HAP-1 (cell line): ENCODE measurements around the gene ZMYND8.
"Not testable (repeated sequence)": the region's sequence is repeated elsewhere in the genome, so short reads cannot be mapped to it uniquely, and the experiment has no call there.

Experiments used
- DNase-seq, 2 experiments: peaks; one replicate each; pipeline ENCODE4 v3.0.0-alpha.2; 2016 to 2020; ENCODE audit warnings: low spot score in 2 of 2
- H3K27me3 ChIP-seq: fragments of 250-450 bp; sonication (Bioruptor Pico); 2 replicates; pipeline ENCODE4 v1.5.1; 2020; ENCODE audit warnings: low read depth, mild to moderate bottlenecking, moderate library complexity
- H3K36me3 ChIP-seq: fragments of 250-450 bp; sonication (Bioruptor Pico); replicated peaks from 2 replicates; pipeline ENCODE4 v1.5.1; 2020; ENCODE audit warnings: mild to moderate bottlenecking
- H3K4me1 ChIP-seq: fragments of 250-450 bp; sonication (Bioruptor Pico); 2 replicates; pipeline ENCODE4 v1.5.1; 2020; ENCODE audit warnings: mild to moderate bottlenecking
- H3K4me3 ChIP-seq: fragments of 250-450 bp; sonication (Bioruptor Pico); 2 replicates; pipeline ENCODE4 v1.5.1; 2020; ENCODE audit warnings: mild to moderate bottlenecking, moderate library complexity
- H3K9me3 ChIP-seq: fragments of 250-450 bp; sonication (Bioruptor Pico); 2 replicates; pipeline ENCODE4 v1.5.1; 2020; ENCODE audit warnings: mild to moderate bottlenecking, moderate library complexity
- in situ Hi-C: fragments of 300-500 bp; cut with MboI; formaldehyde crosslinking; loops from 3 replicates; pipeline ENCODE4 v1.14.3; 2020; ENCODE audit warnings: low sequenced_read_pairs, inconsistent platforms, mixed read lengths

ZMYND8 gene

GRCh38 chr20:47295129-47295813 lies 61.2 kb downstream of the ZMYND8 start:
- in situ Hi-C loops, result loop anchor here (25.0 kb wide), 1 partner anchor 342 kb away; no protein-coding TSS in a partner anchor
- Histone ChIP-seq H3K4me3 (no peak overlapping the region), H3K4me1 (no peaks in the 10 kb centered on the region), H3K9me3 (no peaks in the 10 kb centered on the region), H3K27me3 (no peaks in the 10 kb centered on the region), H3K36me3 (peaks cover 88% of the 10 kb centered on the region)
- DNase-seq, result no peak

GRCh38 chr20:47293631-47294030 lies 62.9 kb downstream of the ZMYND8 start:
- peaks cover 87% of the 10 kb centered on the region for H3K36me3 ChIP-seq
- in situ Hi-C loops, result loop anchor here (25.0 kb wide), 1 partner anchor 344 kb away; no protein-coding TSS in a partner anchor

DNA sequence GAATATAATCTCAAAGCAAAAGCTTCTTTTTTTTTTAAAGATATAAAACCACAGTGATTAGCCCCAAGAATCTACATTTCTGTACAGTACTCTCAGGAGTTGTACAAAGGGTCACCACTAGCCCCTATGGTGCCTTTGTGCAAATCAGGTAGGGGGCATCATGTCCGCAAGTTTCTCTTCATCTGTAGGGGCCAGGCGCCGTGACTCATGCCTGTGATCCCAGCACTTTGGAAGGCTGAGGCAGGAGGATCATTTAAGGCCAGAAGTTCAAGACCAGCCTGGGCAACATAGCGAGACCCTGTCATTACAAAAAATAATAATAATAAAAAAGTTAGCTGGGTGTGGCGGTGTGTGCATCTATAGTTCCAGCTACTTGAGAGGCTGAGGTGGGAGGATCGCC lies 63.9 kb downstream of the ZMYND8 start:
- H3K27me3 ChIP-seq, result no peaks in the 10 kb centered on the region
- H3K4me3 ChIP-seq, result no peak overlapping the region
- DNase-seq, result no peak
- H3K36me3 ChIP-seq, result peaks cover 86% of the 10 kb centered on the region
- H3K9me3 ChIP-seq, result no peaks in the 10 kb centered on the region
- in situ Hi-C loops, result loop anchor here (25.0 kb wide), 1 partner anchor 345 kb away; no protein-coding TSS in a partner anchor
- peaks cover 4% of the 10 kb centered on the region; the same call in 1 of the 2 replicates for H3K4me1 ChIP-seq

More at GRCh38 chr20:47293631-47294030, 62.9 kb downstream of the ZMYND8 start:
- H3K4me1 ChIP-seq, result no peaks in the 10 kb centered on the region
- no peak for DNase-seq
- H3K9me3 ChIP-seq, result no peaks in the 10 kb centered on the region
- H3K27me3 ChIP-seq, result no peaks in the 10 kb centered on the region
- H3K4me3 ChIP-seq, result no peak overlapping the region

GRCh38 chr20:47290666-47291430 lies 65.7 kb downstream of the ZMYND8 start:
- no peaks in the 10 kb centered on the region for H3K27me3 ChIP-seq
- peaks cover 5% of the 10 kb centered on the region; the same call in 1 of the 2 replicates for H3K4me1 ChIP-seq
- in situ Hi-C loops, result loop anchor here (25.0 kb wide), 1 partner anchor 346 kb away; no protein-coding TSS in a partner anchor
- peaks cover 82% of the 10 kb centered on the region for H3K36me3 ChIP-seq
- H3K9me3 ChIP-seq, result no peaks in the 10 kb centered on the region
- DNase-seq, result no peak
- no peak overlapping the region for H3K4me3 ChIP-seq

- DNase-seq, result no peak
- H3K27me3 ChIP-seq, result no peaks in the 10 kb centered on the region
- H3K4me3 ChIP-seq, result no peak overlapping the region
- in situ Hi-C loops, result loop anchor here (25.0 kb wide), 1 partner anchor 347 kb away; no protein-coding TSS in a partner anchor
- peaks cover 5% of the 10 kb centered on the region; the same call in 1 of the 2 replicates for H3K4me1 ChIP-seq
- peaks cover 82% of the 10 kb centered on the region for H3K36me3 ChIP-seq
- H3K9me3 ChIP-seq, result no peaks in the 10 kb centered on the region
These were observed 66.5 kb downstream of the ZMYND8 start for GRCh38 chr20:47290008-47290407.

GRCh38 chr20:47289096-47289495 lies 67.4 kb downstream of the ZMYND8 start:
- in situ Hi-C loops, result loop anchor here (25.0 kb wide), 1 partner anchor 348 kb away; no protein-coding TSS in a partner anchor
- Histone ChIP-seq H3K4me1 (peaks cover 5% of the 10 kb centered on the region; the same call in 1 of the 2 replicates), H3K4me3 (no peak overlapping the region), H3K36me3 (peaks cover 82% of the 10 kb centered on the region), H3K9me3 (no peaks in the 10 kb centered on the region), H3K27me3 (no peaks in the 10 kb centered on the region)
- no peak for DNase-seq

- DNase-seq, H3K27me3 ChIP-seq, H3K4me3 ChIP-seq, H3K9me3 ChIP-seq, H3K4me1 ChIP-seq: not testable (repeated sequence)
- in situ Hi-C loops, result loop anchor here (25.0 kb wide), 1 partner anchor 349 kb away; no protein-coding TSS in a partner anchor
- H3K36me3 ChIP-seq, result peaks cover 82% of the 10 kb centered on the region
These were observed 68.0 kb downstream of the ZMYND8 start for GRCh38 chr20:47288530-47288929.

DNA sequence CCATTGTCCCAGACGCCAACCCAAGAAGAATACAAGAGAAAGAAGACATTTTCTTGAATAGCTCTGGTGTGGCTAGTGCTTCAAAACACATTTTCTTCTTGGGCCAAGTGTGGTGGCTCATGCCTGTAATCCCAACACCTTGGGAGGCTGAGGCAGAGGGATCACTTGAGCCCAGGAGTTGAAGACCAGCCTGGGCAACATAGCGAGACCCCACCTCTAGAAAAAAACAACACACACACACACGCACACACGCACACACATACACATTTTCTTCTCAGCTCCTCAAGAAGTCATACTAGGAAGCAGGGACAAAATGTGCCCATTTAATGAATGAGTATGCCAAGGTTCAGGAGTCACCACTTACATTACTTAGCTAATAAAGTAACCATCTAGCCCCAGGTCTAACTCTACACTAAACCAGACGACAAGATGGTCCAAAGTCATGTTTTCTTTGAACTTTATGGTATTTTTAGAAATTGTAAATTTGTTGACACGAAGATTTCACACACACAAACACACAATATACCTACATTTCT lies 68.8 kb downstream of the ZMYND8 start:
- peaks cover 85% of the 10 kb centered on the region for H3K36me3 ChIP-seq
- H3K9me3 ChIP-seq, result no peaks in the 10 kb centered on the region
- in situ Hi-C loops, result loop anchor here (25.0 kb wide), 1 partner anchor 350 kb away; no protein-coding TSS in a partner anchor
- no peak overlapping the region for H3K4me3 ChIP-seq
- peaks cover 5% of the 10 kb centered on the region; the same call in 1 of the 2 replicates for H3K4me1 ChIP-seq
- no peaks in the 10 kb centered on the region for H3K27me3 ChIP-seq
- DNase-seq, result no peak

GRCh38 chr20:47286681-47287080 lies 69.8 kb downstream of the ZMYND8 start:
- no peaks in the 10 kb centered on the region for H3K27me3 ChIP-seq
- H3K36me3 ChIP-seq, result peaks cover 83% of the 10 kb centered on the region
- in situ Hi-C loops, result loop anchor here (25.0 kb wide), 1 partner anchor 351 kb away; no protein-coding TSS in a partner anchor
- H3K9me3 ChIP-seq, result no peaks in the 10 kb centered on the region
- H3K4me3 ChIP-seq, result no peak overlapping the region
- peaks cover 5% of the 10 kb centered on the region; the same call in 1 of the 2 replicates for H3K4me1 ChIP-seq
- no peak for DNase-seq

- Histone ChIP-seq H3K4me3 (no peak overlapping the region), H3K27me3 (no peaks in the 10 kb centered on the region), H3K9me3 (no peaks in the 10 kb centered on the region), H3K4me1 (peaks cover 5% of the 10 kb centered on the region; the same call in 1 of the 2 replicates), H3K36me3 (peaks cover 87% of the 10 kb centered on the region)
- in situ Hi-C loops, result loop anchor here (25.0 kb wide), 1 partner anchor 352 kb away; no protein-coding TSS in a partner anchor
- no peak for DNase-seq
These were observed 71.3 kb downstream of the ZMYND8 start for GRCh38 chr20:47285189-47285588.

DNA sequence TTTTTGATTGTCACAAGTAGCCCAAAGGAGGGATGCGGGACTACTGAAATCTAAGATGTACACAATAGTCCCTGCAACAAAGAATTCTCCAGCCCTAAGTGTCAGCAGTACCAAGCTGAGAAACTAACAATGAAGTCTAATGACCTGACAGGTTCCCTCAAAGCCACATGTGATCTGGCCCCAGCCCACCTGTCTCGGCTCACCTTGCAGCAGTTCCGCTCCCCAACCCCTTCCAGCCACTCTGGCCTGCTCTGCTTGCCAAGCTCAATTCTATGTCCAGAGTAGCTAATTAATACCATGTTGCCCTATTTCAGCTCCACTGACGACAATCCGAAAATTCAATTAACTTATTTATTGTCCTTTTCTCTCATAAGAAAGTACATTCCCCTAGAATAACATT lies 72.1 kb downstream of the ZMYND8 start:
- Histone ChIP-seq H3K9me3 (no peaks in the 10 kb centered on the region), H3K36me3 (peaks cover 82% of the 10 kb centered on the region), H3K27me3 (no peaks in the 10 kb centered on the region), H3K4me1 (peaks cover 5% of the 10 kb centered on the region; the same call in 1 of the 2 replicates), H3K4me3 (no peak overlapping the region)
- DNase-seq, result no peak
- in situ Hi-C loops, result loop anchor here (25.0 kb wide), 1 partner anchor 353 kb away; no protein-coding TSS in a partner anchor

GRCh38 chr20:47283411-47283810 lies 73.1 kb downstream of the ZMYND8 start:
- no peaks in the 10 kb centered on the region for H3K9me3 ChIP-seq
- H3K36me3 ChIP-seq, result peaks cover 83% of the 10 kb centered on the region
- in situ Hi-C loops, result loop anchor here (25.0 kb wide), 1 partner anchor 354 kb away; no protein-coding TSS in a partner anchor

GRCh38 chr20:47282864-47283263 lies 73.6 kb downstream of the ZMYND8 start:
- H3K4me3 ChIP-seq, result no peak overlapping the region
- peaks cover 86% of the 10 kb centered on the region for H3K36me3 ChIP-seq

More at GRCh38 chr20:47283411-47283810, 73.1 kb downstream of the ZMYND8 start:
- Histone ChIP-seq H3K4me3 (no peak overlapping the region), H3K4me1 (peaks cover 5% of the 10 kb centered on the region; the same call in 1 of the 2 replicates), H3K27me3 (no peaks in the 10 kb centered on the region)
- no peak for DNase-seq

More at GRCh38 chr20:47282864-47283263, 73.6 kb downstream of the ZMYND8 start:
- DNase-seq, result no peak
- in situ Hi-C loops, result loop anchor here (25.0 kb wide), 1 partner anchor 354 kb away; no protein-coding TSS in a partner anchor
- H3K9me3 ChIP-seq, result no peaks in the 10 kb centered on the region
- H3K27me3 ChIP-seq, result no peaks in the 10 kb centered on the region
- H3K4me1 ChIP-seq, result peaks cover 4% of the 10 kb centered on the region; the same call in 1 of the 2 replicates
